Measurements from ENCODE around the gene PRAMEF18.
"Not testable (repeated sequence)": the region's sequence is repeated elsewhere in the genome, so short reads cannot be mapped to it uniquely, and the experiment has no call there.

The PRAMEF18 gene

DNA sequence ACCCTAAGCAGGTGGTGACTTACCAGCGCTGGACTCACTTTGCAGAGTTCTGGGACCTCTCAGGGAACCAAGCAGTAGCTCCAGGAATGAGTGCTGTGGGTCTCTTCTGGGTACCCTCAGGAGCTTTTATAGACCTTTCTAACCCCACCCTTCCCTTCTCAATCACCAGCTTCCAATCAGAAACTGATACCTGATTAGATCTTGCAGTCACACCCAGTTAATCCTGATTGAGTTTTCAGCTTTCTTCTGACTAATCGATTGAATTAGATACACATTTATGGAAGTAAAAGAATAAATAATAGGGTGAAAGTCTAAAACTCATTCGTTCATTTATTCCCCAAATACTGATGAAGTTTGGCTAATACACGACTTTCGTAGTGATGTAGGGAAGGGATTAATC is 24.6 kb downstream of the PRAMEF18 start, which contains the start of gene PRAMEF13:
Gene PRAMEF13 (minus strand): TSS at position 101 of the 400 bp plus-strand sequence. CDS start 1,820 bp downstream, outside the sequence.
- DNase-seq = not testable (repeated sequence)

Data from NCI-H446 (cell line).